IMR-90 (cell line): Measurements from ENCODE around the gene EIF2A.

Experiments used
- BHLHE40 ChIP-seq: fragments of 150-350 bp; IDR thresholded peaks from 2 replicates; pipeline ENCODE4 v1.6.1; 2016; ENCODE audit warnings: mild to moderate bottlenecking, low read depth, low read length
- FOS ChIP-seq: fragments of 150-350 bp; IDR thresholded peaks from 2 replicates; pipeline ENCODE4 v1.6.1; 2016; ENCODE audit warnings: low read depth, low read length
- NFE2L2 ChIP-seq: fragments of 150-350 bp; IDR thresholded peaks from 2 replicates; pipeline ENCODE4 v1.6.1; 2016; ENCODE audit warnings: low read depth, mild to moderate bottlenecking, low read length
- POLR2A ChIP-seq: IDR thresholded peaks from 2 replicates; pipeline ENCODE4 v1.6.1; 2012; ENCODE audit warnings: mild to moderate bottlenecking, low read depth, low read length
- RAD21 ChIP-seq: IDR thresholded peaks from 2 replicates; pipeline ENCODE4 v1.6.1; 2012; ENCODE audit warnings: low read length, improper control_type of control experiment
- RFX5 ChIP-seq: IDR thresholded peaks from 2 replicates; pipeline ENCODE4 v1.8.0; 2012; ENCODE audit warnings: low read depth, mild to moderate bottlenecking, low read length, moderate library complexity
- SMC3 ChIP-seq: fragments of 150-350 bp; IDR thresholded peaks from 2 replicates; pipeline ENCODE4 v1.6.1; 2016; ENCODE audit warnings: low read depth, mild to moderate bottlenecking, antibody characterized with exemption, low read length, moderate library complexity
- TF ChIP-seq, protein P1 (sequence below): conservative IDR thresholded peaks from 2 replicates; pipeline ENCODE4 v1.5.1; 2012; ENCODE audit warnings: mild to moderate bottlenecking, low read depth, low read length, improper control_type of control experiment
- TF ChIP-seq, protein P2 (sequence below): fragments of 150-350 bp; IDR thresholded peaks from 2 replicates; pipeline ENCODE4 v1.6.1; 2016; ENCODE audit warnings: low read depth, mild to moderate bottlenecking, low read length, moderate library complexity, borderline replicate concordance
- TF ChIP-seq, protein P3 (sequence below): fragments of 150-350 bp; IDR thresholded peaks from 2 replicates; pipeline ENCODE4 v1.6.1; 2017; ENCODE audit warnings: mild to moderate bottlenecking, antibody characterized with exemption, low read length, low read depth

DNA sequence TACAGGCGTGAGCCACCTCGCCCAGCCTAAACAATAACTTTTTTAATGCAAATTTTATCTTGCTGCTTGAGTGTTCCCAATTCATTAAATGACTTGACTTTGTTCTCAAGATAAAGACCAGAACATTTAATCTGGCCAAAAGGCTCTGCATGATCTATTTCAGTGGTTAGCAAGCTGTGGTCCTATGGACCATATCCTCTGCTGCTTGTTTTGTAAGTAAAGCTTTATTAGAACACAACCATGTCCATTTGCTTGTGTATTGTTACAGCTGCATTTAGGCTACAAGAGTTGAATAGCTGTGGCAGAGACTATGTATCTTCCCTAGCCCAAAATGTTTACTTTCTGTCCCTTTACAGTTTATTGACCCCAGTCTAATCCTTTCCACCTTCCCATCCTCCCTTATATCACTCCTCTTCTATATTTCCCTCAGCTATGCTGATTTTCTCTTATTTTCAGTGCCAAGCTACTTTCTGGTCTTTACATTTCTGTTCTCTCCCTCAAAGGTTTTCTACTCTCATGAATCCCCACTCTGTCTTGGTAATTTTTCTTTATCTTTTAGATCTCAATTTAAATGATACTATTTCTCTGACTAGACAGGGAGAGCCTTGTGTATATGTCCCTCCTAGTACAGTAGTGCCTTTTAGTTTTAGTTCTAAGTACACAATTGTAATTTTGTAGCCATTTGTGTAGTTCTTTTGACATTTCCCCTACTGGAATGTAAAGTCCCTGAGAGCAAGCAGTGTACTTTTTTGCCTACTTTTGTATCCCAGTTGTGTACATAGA, 79.8 kb downstream of the EIF2A start:
- TF ChIP-seq, protein P1, sequence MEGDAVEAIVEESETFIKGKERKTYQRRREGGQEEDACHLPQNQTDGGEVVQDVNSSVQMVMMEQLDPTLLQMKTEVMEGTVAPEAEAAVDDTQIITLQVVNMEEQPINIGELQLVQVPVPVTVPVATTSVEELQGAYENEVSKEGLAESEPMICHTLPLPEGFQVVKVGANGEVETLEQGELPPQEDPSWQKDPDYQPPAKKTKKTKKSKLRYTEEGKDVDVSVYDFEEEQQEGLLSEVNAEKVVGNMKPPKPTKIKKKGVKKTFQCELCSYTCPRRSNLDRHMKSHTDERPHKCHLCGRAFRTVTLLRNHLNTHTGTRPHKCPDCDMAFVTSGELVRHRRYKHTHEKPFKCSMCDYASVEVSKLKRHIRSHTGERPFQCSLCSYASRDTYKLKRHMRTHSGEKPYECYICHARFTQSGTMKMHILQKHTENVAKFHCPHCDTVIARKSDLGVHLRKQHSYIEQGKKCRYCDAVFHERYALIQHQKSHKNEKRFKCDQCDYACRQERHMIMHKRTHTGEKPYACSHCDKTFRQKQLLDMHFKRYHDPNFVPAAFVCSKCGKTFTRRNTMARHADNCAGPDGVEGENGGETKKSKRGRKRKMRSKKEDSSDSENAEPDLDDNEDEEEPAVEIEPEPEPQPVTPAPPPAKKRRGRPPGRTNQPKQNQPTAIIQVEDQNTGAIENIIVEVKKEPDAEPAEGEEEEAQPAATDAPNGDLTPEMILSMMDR = no peak
- TF ChIP-seq, protein P2, sequence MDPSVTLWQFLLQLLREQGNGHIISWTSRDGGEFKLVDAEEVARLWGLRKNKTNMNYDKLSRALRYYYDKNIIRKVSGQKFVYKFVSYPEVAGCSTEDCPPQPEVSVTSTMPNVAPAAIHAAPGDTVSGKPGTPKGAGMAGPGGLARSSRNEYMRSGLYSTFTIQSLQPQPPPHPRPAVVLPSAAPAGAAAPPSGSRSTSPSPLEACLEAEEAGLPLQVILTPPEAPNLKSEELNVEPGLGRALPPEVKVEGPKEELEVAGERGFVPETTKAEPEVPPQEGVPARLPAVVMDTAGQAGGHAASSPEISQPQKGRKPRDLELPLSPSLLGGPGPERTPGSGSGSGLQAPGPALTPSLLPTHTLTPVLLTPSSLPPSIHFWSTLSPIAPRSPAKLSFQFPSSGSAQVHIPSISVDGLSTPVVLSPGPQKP = no peak
- TF ChIP-seq POLR2A = no peak
- no peak for TF ChIP-seq RAD21
- TF ChIP-seq, protein P3, sequence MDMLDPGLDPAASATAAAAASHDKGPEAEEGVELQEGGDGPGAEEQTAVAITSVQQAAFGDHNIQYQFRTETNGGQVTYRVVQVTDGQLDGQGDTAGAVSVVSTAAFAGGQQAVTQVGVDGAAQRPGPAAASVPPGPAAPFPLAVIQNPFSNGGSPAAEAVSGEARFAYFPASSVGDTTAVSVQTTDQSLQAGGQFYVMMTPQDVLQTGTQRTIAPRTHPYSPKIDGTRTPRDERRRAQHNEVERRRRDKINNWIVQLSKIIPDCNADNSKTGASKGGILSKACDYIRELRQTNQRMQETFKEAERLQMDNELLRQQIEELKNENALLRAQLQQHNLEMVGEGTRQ = no peak
- TF ChIP-seq SMC3 = no peak
- TF ChIP-seq RFX5 = no peak
- TF ChIP-seq BHLHE40 = no peak
- TF ChIP-seq NFE2L2 = no peak
- no peak for TF ChIP-seq FOS
